ENCODE measurements around the gene ULK4. TPM values are rescaled to one million over a fixed set of nuclear protein-coding genes. Genes with fewer than 3 reads are reported as not detected.

ULK4 gene
- total RNA-seq, 1 donor: 22.0 TPM

GRCh38 chr3:41431386-41431785, 530.5 kb downstream of the ULK4 start:
- no peak for DNase-seq (ENCODE audit: low read depth)

DNA sequence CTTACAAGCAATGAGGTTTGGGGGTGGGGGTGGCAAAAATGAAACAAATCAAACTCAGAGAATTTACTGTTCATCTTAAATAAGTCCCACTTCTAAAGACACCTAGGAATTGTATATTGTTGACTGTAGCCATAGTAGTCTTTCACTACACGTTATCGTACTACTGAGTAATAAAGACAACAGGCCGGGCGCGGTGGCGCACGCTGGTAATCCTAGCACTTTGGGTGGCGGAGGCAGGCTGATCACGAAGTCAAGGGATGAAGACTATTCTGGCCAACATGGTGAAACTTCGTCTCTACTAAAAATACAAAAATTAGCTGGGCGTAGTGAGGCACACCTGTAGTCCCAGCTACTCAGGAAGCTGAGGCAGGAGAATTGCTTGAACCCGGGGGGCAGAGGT, 531.0 kb downstream of the ULK4 start:
- DNase-seq (ENCODE audit: low read depth): no peak
- TF ChIP-seq, protein P1, sequence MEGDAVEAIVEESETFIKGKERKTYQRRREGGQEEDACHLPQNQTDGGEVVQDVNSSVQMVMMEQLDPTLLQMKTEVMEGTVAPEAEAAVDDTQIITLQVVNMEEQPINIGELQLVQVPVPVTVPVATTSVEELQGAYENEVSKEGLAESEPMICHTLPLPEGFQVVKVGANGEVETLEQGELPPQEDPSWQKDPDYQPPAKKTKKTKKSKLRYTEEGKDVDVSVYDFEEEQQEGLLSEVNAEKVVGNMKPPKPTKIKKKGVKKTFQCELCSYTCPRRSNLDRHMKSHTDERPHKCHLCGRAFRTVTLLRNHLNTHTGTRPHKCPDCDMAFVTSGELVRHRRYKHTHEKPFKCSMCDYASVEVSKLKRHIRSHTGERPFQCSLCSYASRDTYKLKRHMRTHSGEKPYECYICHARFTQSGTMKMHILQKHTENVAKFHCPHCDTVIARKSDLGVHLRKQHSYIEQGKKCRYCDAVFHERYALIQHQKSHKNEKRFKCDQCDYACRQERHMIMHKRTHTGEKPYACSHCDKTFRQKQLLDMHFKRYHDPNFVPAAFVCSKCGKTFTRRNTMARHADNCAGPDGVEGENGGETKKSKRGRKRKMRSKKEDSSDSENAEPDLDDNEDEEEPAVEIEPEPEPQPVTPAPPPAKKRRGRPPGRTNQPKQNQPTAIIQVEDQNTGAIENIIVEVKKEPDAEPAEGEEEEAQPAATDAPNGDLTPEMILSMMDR (IDR thresholded peaks at IDR 0.05; ENCODE audit: insufficient read depth, low read depth, low read length): no peak
- no peak overlapping the region for H3K4me3 ChIP-seq (ENCODE audit: low read depth, low read length)

More at GRCh38 chr3:41431386-41431785, 530.5 kb downstream of the ULK4 start:
- TF ChIP-seq, protein P1 (IDR thresholded peaks at IDR 0.05; ENCODE audit: insufficient read depth, low read depth, low read length): no peak
- H3K4me3 ChIP-seq (ENCODE audit: low read depth, low read length): no peak overlapping the region

DNA sequence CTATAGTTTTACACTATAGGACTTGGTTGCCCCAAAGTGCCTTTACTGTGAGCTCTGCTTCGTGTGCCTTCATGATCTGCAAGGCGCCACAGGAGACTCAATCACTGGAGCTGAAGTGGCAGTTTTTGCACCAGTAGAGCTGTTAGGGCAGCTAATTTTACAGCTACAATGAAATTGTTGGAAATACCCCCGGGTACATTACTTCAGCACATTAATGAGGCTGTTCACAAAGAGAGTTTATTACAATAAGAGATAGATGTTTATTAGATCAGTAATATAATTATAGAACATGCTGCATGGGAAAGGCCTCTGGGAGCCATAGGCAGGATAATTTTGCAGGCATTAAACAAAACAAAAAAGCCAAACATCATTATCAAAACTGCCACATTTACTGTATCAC, 531.5 kb downstream of the ULK4 start:
- H3K4me3 ChIP-seq (ENCODE audit: low read depth, low read length): no peak overlapping the region
- no peak for DNase-seq (ENCODE audit: low read depth)
- TF ChIP-seq, protein P1 (IDR thresholded peaks at IDR 0.05; ENCODE audit: insufficient read depth, low read depth, low read length): no peak

GRCh38 chr3:41426485-41426884, 535.4 kb downstream of the ULK4 start:
- TF ChIP-seq, protein P1 (IDR thresholded peaks at IDR 0.05; ENCODE audit: insufficient read depth, low read depth, low read length): no peak
- DNase-seq (ENCODE audit: low read depth): no peak
- H3K4me3 ChIP-seq (ENCODE audit: low read depth, low read length): no peak overlapping the region

- DNase-seq (ENCODE audit: low read depth): no peak
- no peak overlapping the region for H3K4me3 ChIP-seq (ENCODE audit: low read depth, low read length)
Measured at GRCh38 chr3:41424543-41425300, 537.2 kb downstream of the ULK4 start.

DNA sequence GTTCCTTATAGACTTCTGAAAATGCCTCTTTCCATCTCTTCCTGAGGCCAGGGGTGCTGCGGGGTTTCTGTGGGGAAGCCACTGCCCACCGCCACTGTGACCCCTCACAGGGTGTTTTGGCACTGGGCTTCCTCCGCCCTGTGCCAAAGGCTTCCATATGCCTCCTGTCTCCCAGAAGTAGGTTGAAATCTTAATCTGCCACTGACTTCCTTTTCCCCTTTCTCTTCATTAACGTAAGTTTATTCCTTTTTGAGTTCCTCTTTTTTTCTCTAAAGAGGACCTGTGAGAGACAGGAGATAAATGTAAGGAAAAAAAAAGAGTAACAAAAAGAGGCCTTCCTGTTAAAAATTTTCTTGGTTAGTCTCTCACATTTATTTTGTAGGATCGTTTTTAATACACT, 542.1 kb downstream of the ULK4 start:
- no peak for DNase-seq (ENCODE audit: low read depth)
- no peak overlapping the region for H3K4me3 ChIP-seq (ENCODE audit: low read depth, low read length)
- TF ChIP-seq, protein P1 (IDR thresholded peaks at IDR 0.05; ENCODE audit: insufficient read depth, low read depth, low read length): no peak

More at GRCh38 chr3:41424543-41425300, 537.2 kb downstream of the ULK4 start:
- TF ChIP-seq, protein P1 (IDR thresholded peaks at IDR 0.05; ENCODE audit: insufficient read depth, low read depth, low read length): no peak

Data from fibroblast of villous mesenchyme (primary cell).